Measurements from ENCODE around the gene EIF5AL1. TPM values are rescaled to one million over a fixed set of nuclear protein-coding genes. Genes with fewer than 3 reads are reported as not detected.

Gene EIF5AL1
- total and polyA plus RNA-seq, 2 of the 4 experiments (the other 2 are of a cell fraction): 1.1 to 1.4 TPM

DNA sequence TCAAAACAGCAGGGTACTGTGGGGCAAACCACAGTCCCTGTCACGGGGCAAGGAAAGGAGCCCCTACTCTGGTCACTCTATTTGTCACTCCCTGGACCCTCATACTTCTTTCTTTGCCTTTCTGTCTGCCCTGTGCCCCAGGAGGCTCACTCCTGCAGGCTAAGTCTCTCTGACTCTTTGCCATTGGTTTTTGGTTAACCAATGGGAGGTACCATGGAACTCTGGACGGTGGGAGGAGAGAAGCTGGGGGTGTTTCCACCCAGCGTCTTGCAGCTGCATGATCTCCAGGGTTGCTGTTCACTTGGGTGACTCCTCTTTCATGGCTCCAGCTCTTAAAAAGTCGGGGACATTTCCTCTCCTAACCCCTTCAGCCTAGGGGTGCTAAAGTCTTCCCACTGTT, 15.4 kb upstream of the EIF5AL1 start:
- no TSS peak for BruUV-seq (replicated peaks)
- WGBS, 2 experiments (ENCODE audit: extremely low coverage in 2 of 2, insufficient read length in 1 of 2): no CpG with 5 or more reads among the region's 4 CpGs
- Histone ChIP-seq H4K20me1 (ENCODE audit: insufficient read depth, low read length) (no peaks in the 10 kb centered on the region), H3K27me3 (ENCODE audit: control insufficient read depth, insufficient read depth, low read length) (peaks cover 25% of the 10 kb centered on the region), H3K4me2 (ENCODE audit: low read depth, low read length) (no peak overlapping the region), H2AFZ (replicated peaks; ENCODE audit: low read length, poor library complexity) (no peak overlapping the region), H4K91ac (ENCODE audit: insufficient read depth, low read depth, low read length) (no peak overlapping the region), H3K36me3 (ENCODE audit: control insufficient read depth, insufficient read depth, low read length) (no peaks in the 10 kb centered on the region), H2BK20ac (ENCODE audit: low read depth, low read length) (no peak overlapping the region), H4K5ac (ENCODE audit: low read depth, low read length) (no peak overlapping the region), H3K9ac (ENCODE audit: low read depth, low read length) (no peak overlapping the region), H3K9me1 (ENCODE audit: insufficient read depth, low read length) (no peaks in the 10 kb centered on the region), H3K9me3 (ENCODE audit: control insufficient read depth, insufficient read depth, low read length) (no peaks in the 10 kb centered on the region), H3K4ac (ENCODE audit: low read depth, low read length) (no peak overlapping the region), H4K8ac (ENCODE audit: low read depth in 2 of 2, low read length in 2 of 2) (no peak overlapping the region), H3K23ac (ENCODE audit: low read depth, low read length) (no peak overlapping the region), H3K18ac (ENCODE audit: low read depth, low read length) (no peak overlapping the region), H2BK120ac (ENCODE audit: low read depth, low read length) (no peak overlapping the region), H2BK15ac (ENCODE audit: low read depth, low read length) (no peak overlapping the region), H2AK5ac (ENCODE audit: low read depth, low read length) (no peak overlapping the region), H3K27ac (ENCODE audit: insufficient read depth, low read length) (no peak overlapping the region), H2AK9ac (replicated peaks; ENCODE audit: low read depth, low read length, poor library complexity) (peak overlapping the region; percentile 31), H3K14ac (replicated peaks; ENCODE audit: low read depth, low read length) (no peak overlapping the region), H3K56ac (ENCODE audit: extremely low read depth, insufficient read depth, low read length) (no peak overlapping the region), H2BK5ac (ENCODE audit: low read depth, low read length, poor library complexity, severe bottlenecking) (no peak overlapping the region), H3K4me3 (ENCODE audit: insufficient read depth, low read depth, low read length) (no peak overlapping the region), H3K79me1 (ENCODE audit: low read depth in 1 of 2, low read length in 2 of 2) (no peaks in the 10 kb centered on the region), H3K4me1 (ENCODE audit: control insufficient read depth, insufficient read depth, low read length) (no peaks in the 10 kb centered on the region)
- POLR2A ChIA-PET (ENCODE audit: unreplicated experiment): no interaction called here
- CTCF ChIA-PET: no interaction called here
- in situ Hi-C loops (cut with MboI; ENCODE audit: low sequenced_read_pairs) (loop anchor here (25.0 kb wide), 1 partner anchor 110 kb away; no protein-coding TSS in a partner anchor), dilution Hi-C loops (cut with HindIII; ENCODE audit: low sequenced_read_pairs, unreplicated experiment) (no loop called here), intact Hi-C loops (cut with micrococcal nuclease) (no loop called here)
- ATAC-seq (ENCODE audit: low read depth): peak; percentile 67
- no peak for TF ChIP-seq MAZ (IDR thresholded peaks at IDR 0.05; ENCODE audit: borderline replicate concordance, low read depth, low read length)
- no peak for TF ChIP-seq MXI1 (IDR thresholded peaks at IDR 0.05; ENCODE audit: borderline replicate concordance, low read depth, low read length)
- TF ChIP-seq SMC3 (IDR thresholded peaks at IDR 0.05; ENCODE audit: low read depth, low read length): no peak
- TF ChIP-seq BHLHE40 (IDR thresholded peaks at IDR 0.05; ENCODE audit: low read depth, low read length): no peak
- no peak for TF ChIP-seq FOS (IDR thresholded peaks at IDR 0.05; ENCODE audit: low read depth, low read length)
- no peak for TF ChIP-seq POLR2A (IDR thresholded peaks at IDR 0.05; ENCODE audit: low read depth, low read length)
- no peak for TF ChIP-seq MAFK (IDR thresholded peaks at IDR 0.05; ENCODE audit: low read depth, low read length)
- TF ChIP-seq RFX5 (IDR thresholded peaks at IDR 0.05; ENCODE audit: low read depth, low read length): no peak
- TF ChIP-seq RAD21 (IDR thresholded peaks at IDR 0.05; ENCODE audit: low read length): no peak
- TF ChIP-seq CTCF (conservative IDR thresholded peaks at IDR 0.05; ENCODE audit: low read depth, low read length): no peak
- TF ChIP-seq CEBPB (IDR thresholded peaks at IDR 0.05; ENCODE audit: low read depth, low read length): no peak
- no peak for DNase-seq

All from IMR-90 (cell line).